ENCODE results near the gene RNGTT.
"Not testable (repeated sequence)": the region's sequence is repeated elsewhere in the genome, so short reads cannot be mapped to it uniquely, and the experiment has no call there.

The RNGTT gene

DNA sequence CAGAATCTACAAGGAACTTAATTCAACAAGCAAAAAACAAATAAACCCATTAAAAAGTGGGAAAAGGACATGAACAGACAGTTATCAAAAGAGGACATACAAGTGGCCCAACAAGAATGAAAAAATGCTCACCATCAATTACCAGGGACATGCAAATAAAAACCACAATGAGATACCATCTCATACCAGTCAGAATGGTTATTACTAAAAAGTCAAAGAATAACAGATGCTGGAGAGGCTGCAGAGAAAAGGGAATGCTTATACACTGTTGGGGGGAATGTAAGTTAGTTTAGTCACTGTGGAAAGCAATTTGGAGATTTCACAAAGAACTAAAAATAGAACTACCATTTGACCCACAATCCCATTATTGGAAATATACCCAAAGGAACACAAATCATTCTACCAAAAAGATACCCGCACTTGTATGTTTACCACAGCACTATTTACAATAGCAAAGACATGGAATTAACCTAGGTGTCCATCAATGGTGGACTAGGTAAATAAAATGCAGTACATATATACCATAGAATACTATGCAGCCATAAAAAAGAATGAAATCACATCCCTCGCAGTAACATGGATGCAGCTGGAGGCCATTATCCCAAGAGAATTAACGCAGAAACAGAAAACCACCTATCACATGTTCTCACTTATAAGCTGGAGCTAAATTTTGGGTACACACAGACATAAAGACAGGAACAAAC lies 48.4 kb downstream of the RNGTT start:
- no peaks in the 10 kb centered on the region for H3K27me3 ChIP-seq (ENCODE audit: control insufficient read depth in 2 of 2, insufficient read depth in 2 of 2, low read length in 2 of 2)
- H3K36me3 ChIP-seq (ENCODE audit: control insufficient read depth in 2 of 2, insufficient read depth in 2 of 2, low read length in 2 of 2) = no peaks in the 10 kb centered on the region
- H3K4me1 ChIP-seq (ENCODE audit: control insufficient read depth in 2 of 2, insufficient read depth in 2 of 2, low read length in 2 of 2) = no peaks in the 10 kb centered on the region
- H3K4me3 ChIP-seq (ENCODE audit: low read length in 2 of 2) = no peak overlapping the region
- H3K9me3 ChIP-seq (ENCODE audit: control insufficient read depth in 2 of 2, low read length in 2 of 2) = no peaks in the 10 kb centered on the region
- H3K9ac ChIP-seq (ENCODE audit: low read depth in 1 of 2, low read length in 2 of 2) = no peak overlapping the region
- H3K27ac ChIP-seq (ENCODE audit: low read depth in 2 of 2, low read length in 2 of 2) = no peak overlapping the region

DNA sequence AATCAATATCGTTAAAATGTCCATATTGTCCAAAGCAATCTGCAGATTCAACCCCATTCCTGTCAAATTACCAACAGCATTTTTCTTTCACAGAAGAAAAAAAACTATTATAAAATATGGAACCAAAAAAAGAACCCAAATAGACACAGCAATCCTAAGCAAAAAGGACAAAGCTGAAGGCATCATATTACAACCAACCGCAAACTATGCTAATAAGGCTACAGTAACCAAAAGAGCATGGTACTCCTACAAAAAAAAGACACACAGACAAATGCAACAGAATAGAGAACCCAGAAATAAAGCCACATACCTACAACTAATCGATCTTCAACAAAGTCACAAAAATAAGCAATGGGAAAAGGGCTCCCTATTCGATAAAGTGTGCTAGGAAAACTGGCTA lies 49.2 kb downstream of the RNGTT start:
- H3K27me3 ChIP-seq (ENCODE audit: control insufficient read depth in 2 of 2, insufficient read depth in 2 of 2, low read length in 2 of 2) = no peaks in the 10 kb centered on the region
- no peaks in the 10 kb centered on the region for H3K36me3 ChIP-seq (ENCODE audit: control insufficient read depth in 2 of 2, insufficient read depth in 2 of 2, low read length in 2 of 2)
- no peak overlapping the region for H3K9ac ChIP-seq (ENCODE audit: low read depth in 1 of 2, low read length in 2 of 2)
- peaks cover 0 to under 1% of the 10 kb centered on the region in 2 donors for H3K4me1 ChIP-seq (ENCODE audit: control insufficient read depth in 2 of 2, insufficient read depth in 2 of 2, low read length in 2 of 2)
- H3K4me3 ChIP-seq (ENCODE audit: low read length in 2 of 2) = no peak overlapping the region
- no peak overlapping the region for H3K27ac ChIP-seq (ENCODE audit: low read depth in 2 of 2, low read length in 2 of 2)
- H3K9me3 ChIP-seq (ENCODE audit: control insufficient read depth in 2 of 2, low read length in 2 of 2) = no peaks in the 10 kb centered on the region

DNA sequence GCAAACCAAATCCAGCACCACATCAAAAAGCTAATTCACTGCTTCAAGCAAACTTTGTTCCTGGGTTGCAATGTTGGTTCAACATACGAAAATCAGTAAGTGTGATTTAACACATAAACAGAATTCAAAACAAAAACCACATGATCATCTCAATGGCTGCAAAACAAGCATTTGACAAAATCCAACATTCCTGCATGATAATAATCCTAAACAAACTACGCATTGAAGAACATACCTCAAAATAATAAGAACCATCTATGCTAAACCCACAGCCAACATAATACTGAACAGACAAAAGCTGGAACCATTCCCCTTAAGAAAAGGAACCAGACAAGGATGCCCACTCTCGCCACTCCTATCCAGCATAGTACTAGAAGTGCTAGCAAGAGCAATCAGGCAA lies 49.9 kb downstream of the RNGTT start:
- H3K4me1 ChIP-seq (ENCODE audit: control insufficient read depth in 2 of 2, insufficient read depth in 2 of 2, low read length in 2 of 2) = peaks cover 0 to 4% of the 10 kb centered on the region in 2 donors
- no peaks in the 10 kb centered on the region for H3K27me3 ChIP-seq (ENCODE audit: control insufficient read depth in 2 of 2, insufficient read depth in 2 of 2, low read length in 2 of 2)
- no peak overlapping the region for H3K9ac ChIP-seq (ENCODE audit: low read depth in 1 of 2, low read length in 2 of 2)
- no peaks in the 10 kb centered on the region for H3K36me3 ChIP-seq (ENCODE audit: control insufficient read depth in 2 of 2, insufficient read depth in 2 of 2, low read length in 2 of 2)
- no peaks in the 10 kb centered on the region for H3K9me3 ChIP-seq (ENCODE audit: control insufficient read depth in 2 of 2, low read length in 2 of 2)
- no peak overlapping the region for H3K27ac ChIP-seq (ENCODE audit: low read depth in 2 of 2, low read length in 2 of 2)
- H3K4me3 ChIP-seq (ENCODE audit: low read length in 2 of 2) = no peak overlapping the region

DNA sequence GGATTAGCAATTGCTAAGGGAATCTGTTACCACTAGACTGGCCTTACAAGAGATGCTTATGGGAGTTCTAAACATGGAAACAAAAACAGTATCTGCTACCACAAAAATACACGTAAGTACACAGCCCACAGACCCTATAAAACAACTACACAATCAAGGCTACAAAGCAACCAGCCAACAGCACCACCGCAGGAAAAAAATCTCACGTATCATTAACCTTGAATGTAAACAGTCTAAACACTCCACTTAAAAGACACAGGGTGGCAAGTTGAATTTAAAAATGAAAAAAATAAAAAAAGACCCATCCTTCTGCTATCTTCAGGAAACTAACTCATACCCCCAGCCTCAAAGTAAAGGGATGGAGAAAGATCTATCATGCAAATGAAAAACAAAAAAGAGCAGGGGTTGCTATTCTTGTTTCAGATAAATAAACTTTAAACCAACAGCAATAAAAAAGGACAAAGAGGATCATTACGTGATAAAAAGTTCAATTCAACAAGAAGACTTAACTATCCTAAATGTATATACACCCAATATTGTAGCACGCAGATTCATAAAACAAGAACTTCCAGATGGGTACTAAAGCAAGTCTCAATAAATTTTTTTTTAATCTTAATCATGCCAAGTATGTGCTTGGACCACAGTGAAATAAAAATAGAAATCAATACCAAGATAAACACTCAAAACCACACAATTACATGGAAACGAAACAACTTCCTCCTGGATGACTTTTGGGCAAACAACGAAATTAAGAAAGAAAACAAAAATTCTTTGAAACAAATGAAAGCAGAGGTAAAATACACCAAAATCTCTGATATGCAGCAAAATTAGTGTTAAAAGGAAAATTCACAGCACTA lies 52.3 kb downstream of the RNGTT start:
- no peaks in the 10 kb centered on the region for H3K27me3 ChIP-seq (ENCODE audit: control insufficient read depth in 2 of 2, insufficient read depth in 2 of 2, low read length in 2 of 2)
- H3K27ac ChIP-seq (ENCODE audit: low read depth in 2 of 2, low read length in 2 of 2) = no peak overlapping the region
- no peaks in the 10 kb centered on the region for H3K9me3 ChIP-seq (ENCODE audit: control insufficient read depth in 2 of 2, low read length in 2 of 2)
- H3K9ac ChIP-seq (ENCODE audit: low read depth in 1 of 2, low read length in 2 of 2) = no peak overlapping the region
- H3K36me3 ChIP-seq (ENCODE audit: control insufficient read depth in 2 of 2, insufficient read depth in 2 of 2, low read length in 2 of 2) = no peaks in the 10 kb centered on the region
- H3K4me3 ChIP-seq (ENCODE audit: low read length in 2 of 2) = no peak overlapping the region
- H3K4me1 ChIP-seq (ENCODE audit: control insufficient read depth in 2 of 2, insufficient read depth in 2 of 2, low read length in 2 of 2) = peaks cover 0 to 4% of the 10 kb centered on the region in 2 donors

DNA sequence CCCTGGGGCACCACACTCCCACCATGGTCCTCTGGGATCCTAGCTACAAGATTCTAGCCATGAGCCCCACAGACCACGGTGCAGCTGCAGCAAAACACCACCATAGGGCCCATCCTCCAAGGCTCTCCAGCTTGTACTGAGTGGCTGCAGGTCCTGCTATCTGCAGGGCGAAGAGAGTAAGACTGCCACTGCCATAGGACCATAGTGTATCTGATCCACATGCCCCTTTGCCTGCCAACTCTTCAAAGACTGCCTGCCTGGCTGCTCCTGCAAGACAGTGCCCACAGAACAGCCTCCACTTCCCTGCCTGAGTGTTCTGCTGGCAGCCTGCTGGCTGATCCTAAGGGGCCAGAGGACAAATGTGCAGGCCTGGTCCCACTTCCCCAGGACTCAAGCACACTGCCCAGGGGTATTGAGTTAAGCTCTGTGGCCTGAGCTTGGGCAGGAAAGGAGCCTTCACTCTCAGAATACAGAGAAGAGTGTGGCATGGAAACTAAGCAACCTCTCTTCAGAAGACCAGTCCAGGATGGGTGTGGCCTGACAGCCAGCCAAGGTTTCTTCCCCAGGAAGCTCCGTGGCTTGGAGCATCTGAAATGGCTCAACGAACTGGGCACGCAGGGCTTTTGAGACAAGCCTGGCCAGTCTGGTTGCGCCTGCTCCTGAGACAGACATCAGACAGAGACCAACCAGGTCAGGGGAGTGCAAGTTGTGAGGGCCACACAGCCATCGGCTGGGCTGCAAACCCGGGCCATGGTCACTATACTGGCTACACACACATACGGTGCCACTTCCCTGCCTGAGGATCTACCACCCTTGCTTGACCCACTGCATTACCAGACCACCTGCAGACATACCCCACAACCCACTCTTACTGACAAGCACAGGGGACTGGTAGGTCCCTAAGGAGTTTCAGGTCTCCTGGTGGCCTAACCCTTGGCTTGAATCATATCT lies 54.5 kb downstream of the RNGTT start:
- H3K9ac ChIP-seq (ENCODE audit: low read depth in 1 of 2, low read length in 2 of 2) = no peak overlapping the region
- H3K27me3 ChIP-seq (ENCODE audit: control insufficient read depth in 2 of 2, insufficient read depth in 2 of 2, low read length in 2 of 2) = no peaks in the 10 kb centered on the region
- H3K4me1 ChIP-seq (ENCODE audit: control insufficient read depth in 2 of 2, insufficient read depth in 2 of 2, low read length in 2 of 2) = peaks cover 0 to 4% of the 10 kb centered on the region in 2 donors
- no peak overlapping the region for H3K4me3 ChIP-seq (ENCODE audit: low read length in 2 of 2)
- peaks cover 5 to 6% of the 10 kb centered on the region in 2 donors for H3K36me3 ChIP-seq (ENCODE audit: control insufficient read depth in 2 of 2, insufficient read depth in 2 of 2, low read length in 2 of 2)
- H3K27ac ChIP-seq (ENCODE audit: low read depth in 2 of 2, low read length in 2 of 2) = no peak overlapping the region
- no peaks in the 10 kb centered on the region for H3K9me3 ChIP-seq (ENCODE audit: control insufficient read depth in 2 of 2, low read length in 2 of 2)

DNA sequence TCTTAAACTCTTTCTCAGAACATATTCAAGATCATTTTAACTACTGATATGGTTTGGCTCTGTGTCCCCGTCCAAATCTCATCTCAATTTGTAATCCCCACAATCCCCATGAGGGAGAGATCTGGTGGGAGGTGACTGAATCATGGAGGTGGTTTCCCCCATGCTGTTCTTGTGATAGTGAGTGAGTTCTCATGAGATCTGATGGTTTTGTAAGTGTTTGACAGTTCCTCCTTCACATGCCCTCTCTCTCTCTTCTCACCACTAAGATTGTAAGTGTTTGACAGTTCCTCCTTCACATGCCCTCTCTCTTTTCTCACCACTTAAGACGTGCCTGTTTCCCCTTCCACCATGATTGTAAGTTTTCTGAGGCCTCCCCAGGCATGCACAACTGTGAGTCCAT lies 56.3 kb downstream of the RNGTT start:
- H3K4me1 ChIP-seq (ENCODE audit: control insufficient read depth in 2 of 2, insufficient read depth in 2 of 2, low read length in 2 of 2); H3K4me3 ChIP-seq (ENCODE audit: low read length in 2 of 2); H3K27ac ChIP-seq (ENCODE audit: low read depth in 2 of 2, low read length in 2 of 2): not testable (repeated sequence)

DNA sequence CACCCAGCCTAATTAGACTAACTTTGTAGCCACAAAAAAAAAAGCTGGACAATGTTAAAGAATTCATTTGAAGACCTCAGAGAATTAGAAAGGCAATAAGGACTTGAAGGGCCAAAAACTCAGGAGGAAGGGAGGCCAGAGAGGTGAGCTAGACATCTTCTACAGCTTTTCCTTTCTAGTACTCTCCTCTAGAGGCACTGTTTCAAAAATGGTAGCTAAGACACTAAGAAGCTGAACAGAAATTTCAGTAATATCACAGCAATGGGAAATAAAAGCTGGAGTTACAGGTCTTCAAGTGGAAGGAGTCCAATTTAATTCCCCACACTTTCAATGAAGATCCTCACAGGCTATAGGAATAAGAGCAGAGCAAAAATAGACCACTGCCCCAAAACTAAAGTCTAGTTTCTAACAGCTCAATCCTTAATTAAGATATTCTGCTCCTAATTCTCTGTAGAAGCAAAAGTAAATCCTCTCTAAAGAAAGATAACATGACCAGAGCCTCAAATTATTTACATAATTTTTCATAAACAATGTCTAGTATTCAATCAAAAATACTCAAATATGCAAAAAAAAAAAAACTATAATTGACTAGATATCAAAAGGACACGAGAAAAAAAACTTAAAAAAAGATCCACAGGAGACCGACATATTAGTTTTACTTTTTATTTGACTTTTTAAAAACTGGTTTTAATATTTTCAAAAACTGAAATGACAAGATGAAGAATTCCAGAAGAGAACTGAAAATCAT lies 63.7 kb downstream of the RNGTT start:
- H3K27ac ChIP-seq (ENCODE audit: low read depth in 2 of 2, low read length in 2 of 2) = no peak overlapping the region
- no peaks in the 10 kb centered on the region for H3K27me3 ChIP-seq (ENCODE audit: control insufficient read depth in 2 of 2, insufficient read depth in 2 of 2, low read length in 2 of 2)
- H3K9me3 ChIP-seq (ENCODE audit: control insufficient read depth in 2 of 2, low read length in 2 of 2) = no peaks in the 10 kb centered on the region
- no peak overlapping the region for H3K9ac ChIP-seq (ENCODE audit: low read depth in 1 of 2, low read length in 2 of 2)
- H3K4me3 ChIP-seq (ENCODE audit: low read length in 2 of 2) = no peak overlapping the region
- H3K36me3 ChIP-seq (ENCODE audit: control insufficient read depth in 2 of 2, insufficient read depth in 2 of 2, low read length in 2 of 2) = peaks cover 2 to 4% of the 10 kb centered on the region in 2 donors
- H3K4me1 ChIP-seq (ENCODE audit: control insufficient read depth in 2 of 2, insufficient read depth in 2 of 2, low read length in 2 of 2) = no peaks in the 10 kb centered on the region

More for the DNA sequence above, 56.3 kb downstream of the RNGTT start:
- not testable (repeated sequence) for H3K27me3 ChIP-seq (ENCODE audit: control insufficient read depth in 2 of 2, insufficient read depth in 2 of 2, low read length in 2 of 2); H3K9ac ChIP-seq (ENCODE audit: low read depth in 1 of 2, low read length in 2 of 2); H3K36me3 ChIP-seq (ENCODE audit: control insufficient read depth in 2 of 2, insufficient read depth in 2 of 2, low read length in 2 of 2); H3K9me3 ChIP-seq (ENCODE audit: control insufficient read depth in 2 of 2, low read length in 2 of 2)

DNA sequence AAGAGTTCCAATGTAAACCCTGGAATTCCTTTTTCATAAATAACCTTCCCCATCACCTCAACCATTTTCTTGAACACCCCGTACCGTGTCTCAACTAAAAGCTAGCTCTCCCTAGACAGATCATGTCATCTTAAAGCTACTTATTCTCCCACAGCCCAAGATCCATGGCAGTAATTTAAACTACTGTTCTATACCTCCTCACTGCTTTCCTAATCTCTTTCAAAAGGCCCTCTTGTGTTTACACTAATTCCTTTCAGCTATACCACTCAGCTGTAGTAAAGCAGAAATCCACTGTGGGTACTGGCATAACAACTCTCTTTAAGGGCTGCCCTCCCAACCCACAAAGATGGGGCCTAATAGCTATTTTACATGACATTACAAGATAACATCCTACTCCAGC lies 67.5 kb downstream of the RNGTT start:
- Histone ChIP-seq H3K9ac (ENCODE audit: low read depth in 1 of 2, low read length in 2 of 2) (no peak overlapping the region), H3K4me3 (ENCODE audit: low read length in 2 of 2) (no peak overlapping the region), H3K27ac (ENCODE audit: low read depth in 2 of 2, low read length in 2 of 2) (no peak overlapping the region), H3K36me3 (ENCODE audit: control insufficient read depth in 2 of 2, insufficient read depth in 2 of 2, low read length in 2 of 2) (no peaks in the 10 kb centered on the region), H3K9me3 (ENCODE audit: control insufficient read depth in 2 of 2, low read length in 2 of 2) (no peaks in the 10 kb centered on the region), H3K27me3 (ENCODE audit: control insufficient read depth in 2 of 2, insufficient read depth in 2 of 2, low read length in 2 of 2) (no peaks in the 10 kb centered on the region), H3K4me1 (ENCODE audit: control insufficient read depth in 2 of 2, insufficient read depth in 2 of 2, low read length in 2 of 2) (no peaks in the 10 kb centered on the region)

Measured in mucosa of rectum (tissue), 2 donors.